ENCODE measurements around the gene DSP.

GRCh38 chr6:7535498-7535897 is 6.0 kb upstream of the DSP start:
- TF ChIP-seq CTCF (IDR thresholded peaks at IDR 0.05; ENCODE audit: low read length) (no peak), EZH2 (IDR thresholded peaks at IDR 0.05; ENCODE audit: borderline replicate concordance, low read length) (no peak)
